SK-N-MC (cell line): ENCODE measurements around the gene FLRT2.

Source experiments
- DNase-seq: peaks from one replicate; pipeline ENCODE4 v3.0.0-alpha.2; 2011; ENCODE audit warnings: low read depth, low spot score
- H3K27ac ChIP-seq: fragments of 200-600 bp; sonication (generic); 2 replicates; pipeline ENCODE4 v1.5.1; 2016; ENCODE audit warnings: mixed run types
- H3K36me3 ChIP-seq: fragments of 200-600 bp; sonication (generic); 2 replicates; pipeline ENCODE4 v1.6.1; 2017; ENCODE audit warnings: antibody characterized with exemption, low read length, mixed read lengths; ENCODE audit not compliant: insufficient read depth
- H3K4me3 ChIP-seq: fragments of 200-600 bp; sonication (generic); 2 replicates; pipeline ENCODE4 v1.5.1; 2016
- H3K9ac ChIP-seq: fragments of 200-600 bp; sonication (generic); 2 replicates; pipeline ENCODE4 v1.8.0; 2017; ENCODE audit warnings: mixed run types, mixed read lengths; ENCODE audit not compliant: insufficient read length
- H3K9me3 ChIP-seq: fragments of 200-600 bp; sonication (generic); 2 replicates; pipeline ENCODE4 v1.6.1; 2017; ENCODE audit warnings: low read depth, mild to moderate bottlenecking, antibody characterized with exemption, low read length, moderate library complexity, mixed read lengths
- EZH2 ChIP-seq: fragments of 200-600 bp; sonication (generic); IDR thresholded peaks from one replicate; pipeline ENCODE4 v1.6.1; 2017; ENCODE audit warnings: antibody characterized with exemption
- FOXP2 ChIP-seq: optimal IDR thresholded peaks from 2 replicates; pipeline ENCODE3; 2011; ENCODE audit warnings: mild to moderate bottlenecking, moderate library complexity; ENCODE audit not compliant: insufficient read depth; ENCODE audit errors: extremely low read length, control extremely low read depth
- POLR2AphosphoS5 ChIP-seq: IDR thresholded peaks from 2 replicates; pipeline ENCODE4 v1.6.1; 2012; ENCODE audit warnings: mild to moderate bottlenecking, low read depth, low read length, borderline replicate concordance

FLRT2 gene

GRCh38 chr14:85564841-85565527, 35.0 kb downstream of the FLRT2 start:
- TF ChIP-seq POLR2AphosphoS5 (no peak; the same call in 1 of the 2 replicates), EZH2 (no peak), FOXP2 (no peak)
- no peak for DNase-seq
- no peak overlapping the region for H3K9ac ChIP-seq
- no peaks in the 10 kb centered on the region for H3K9me3 ChIP-seq
- no peak overlapping the region for H3K4me3 ChIP-seq
- peaks cover 70% of the 10 kb centered on the region for H3K36me3 ChIP-seq
- no peak overlapping the region; the same call in 1 of the 2 replicates for H3K27ac ChIP-seq

GRCh38 chr14:85565862-85566296, 35.9 kb downstream of the FLRT2 start:
- Histone ChIP-seq H3K9me3 (no peaks in the 10 kb centered on the region), H3K4me3 (no peak overlapping the region), H3K36me3 (peaks cover 67% of the 10 kb centered on the region), H3K9ac (no peak overlapping the region), H3K27ac (peak overlapping the region; percentile 61)
- no peak for DNase-seq
- TF ChIP-seq POLR2AphosphoS5 (no peak), EZH2 (no peak), FOXP2 (no peak)

GRCh38 chr14:85566603-85567002, 36.7 kb downstream of the FLRT2 start:
- TF ChIP-seq POLR2AphosphoS5, result no peak
- no peak for TF ChIP-seq EZH2
- TF ChIP-seq FOXP2, result no peak
- H3K4me3 ChIP-seq, result no peak overlapping the region
- H3K27ac ChIP-seq, result peak overlapping the region; percentile 51
- H3K9ac ChIP-seq, result no peak overlapping the region
- DNase-seq, result no peak
- peaks cover 65% of the 10 kb centered on the region for H3K36me3 ChIP-seq
- H3K9me3 ChIP-seq, result no peaks in the 10 kb centered on the region

GRCh38 chr14:85572011-85572410, 42.1 kb downstream of the FLRT2 start:
- peak overlapping the region; percentile 70 for H3K27ac ChIP-seq
- DNase-seq, result no peak
- H3K9me3 ChIP-seq, result no peaks in the 10 kb centered on the region
- peaks cover 58% of the 10 kb centered on the region for H3K36me3 ChIP-seq
- no peak overlapping the region for H3K4me3 ChIP-seq
- no peak overlapping the region for H3K9ac ChIP-seq
- no peak for TF ChIP-seq FOXP2
- TF ChIP-seq EZH2, result no peak
- no peak for TF ChIP-seq POLR2AphosphoS5

- H3K4me3 ChIP-seq, result no peak overlapping the region
- no peak overlapping the region for H3K9ac ChIP-seq
- H3K27ac ChIP-seq, result peak overlapping the region; percentile 70
- no peaks in the 10 kb centered on the region for H3K9me3 ChIP-seq
- TF ChIP-seq EZH2 (no peak), FOXP2 (no peak), POLR2AphosphoS5 (no peak)
- DNase-seq, result no peak
- peaks cover 60% of the 10 kb centered on the region for H3K36me3 ChIP-seq
These were observed 42.9 kb downstream of the FLRT2 start for GRCh38 chr14:85572845-85573244.

- TF ChIP-seq FOXP2 (no peak), POLR2AphosphoS5 (no peak), EZH2 (no peak)
- no peaks in the 10 kb centered on the region for H3K9me3 ChIP-seq
- no peak for DNase-seq
- H3K27ac ChIP-seq, result peak overlapping the region; percentile 70; the same call in 1 of the 2 replicates
- no peak overlapping the region for H3K9ac ChIP-seq
- no peak overlapping the region for H3K4me3 ChIP-seq
- peaks cover 57% of the 10 kb centered on the region for H3K36me3 ChIP-seq
These were observed 43.5 kb downstream of the FLRT2 start for GRCh38 chr14:85573406-85573805.

GRCh38 chr14:85574853-85575616, 45.1 kb downstream of the FLRT2 start:
- Histone ChIP-seq H3K27ac (peak overlapping the region; percentile 60), H3K4me3 (no peak overlapping the region), H3K36me3 (peaks cover 47% of the 10 kb centered on the region), H3K9me3 (no peaks in the 10 kb centered on the region), H3K9ac (no peak overlapping the region)
- no peak for DNase-seq
- no peak for TF ChIP-seq FOXP2
- no peak for TF ChIP-seq EZH2
- TF ChIP-seq POLR2AphosphoS5, result no peak

GRCh38 chr14:85575617-85575898, 45.6 kb downstream of the FLRT2 start:
- TF ChIP-seq POLR2AphosphoS5, result no peak
- TF ChIP-seq EZH2, result no peak
- TF ChIP-seq FOXP2, result no peak

More at GRCh38 chr14:85575617-85575898, 45.6 kb downstream of the FLRT2 start:
- H3K36me3 ChIP-seq, result peaks cover 51% of the 10 kb centered on the region
- no peak overlapping the region for H3K9ac ChIP-seq
- no peaks in the 10 kb centered on the region for H3K9me3 ChIP-seq
- no peak for DNase-seq
- H3K4me3 ChIP-seq, result no peak overlapping the region
- H3K27ac ChIP-seq, result peak overlapping the region; percentile 60
